Prostate gland (tissue), 2 donors: ENCODE measurements around the gene SLC44A5.

ENCODE experiments used
- CTCF ChIP-seq, 4 experiments: fragments of 200-600 bp in 2 of 4; fragments of 450-650 bp in 2 of 4; sonication (generic) in 2 of 4; IDR thresholded peaks; 1 replicate in 3 of 4; 2 replicates in 1 of 4; pipeline ENCODE4 v1.5.1; 2016 to 2019; ENCODE audit warnings: antibody characterized with exemption in 4 of 4, mild to moderate bottlenecking in 2 of 4, moderate library complexity in 2 of 4
- POLR2A ChIP-seq: fragments of 450-650 bp; IDR thresholded peaks from one replicate; pipeline ENCODE4 v1.6.1; 2016; ENCODE audit warnings: antibody characterized with exemption, mild to moderate bottlenecking
- POLR2AphosphoS5 ChIP-seq: sonication (generic); formaldehyde crosslinking; IDR thresholded peaks from one replicate; pipeline ENCODE4 v1.6.1; 2017; ENCODE audit warnings: antibody characterized with exemption

- TF ChIP-seq CTCF (IDR thresholded peaks at IDR 0.05) (no peak), POLR2AphosphoS5 (no peak), POLR2A (no peak)
These were observed 21.3 kb downstream of the SLC44A5 start for GRCh38 chr1:75589637-75590036.
